NCI-H2196 treated with DMSO at 0.1 percent for 48 hours (cell line): ENCODE results near the gene PIK3CB.
"Not testable (repeated sequence)": the region's sequence is repeated elsewhere in the genome, so short reads cannot be mapped to it uniquely, and the experiment has no call there.

ENCODE experiments used
- DNase-seq: peaks from one replicate; lab custom pipeline; 2025; ENCODE audit not compliant: unreplicated experiment; lab: John Stamatoyannopoulos, UW

Gene PIK3CB

GRCh38 chr3:138687236-138687635, 147.5 kb downstream of the PIK3CB start:
- DNase-seq: no peak

GRCh38 chr3:138686771-138687221, 147.9 kb downstream of the PIK3CB start:
- no peak for DNase-seq

GRCh38 chr3:138684396-138684795, 150.3 kb downstream of the PIK3CB start:
- DNase-seq: no peak

- DNase-seq: no peak
Observed at GRCh38 chr3:138682648-138683047, 152.1 kb downstream of the PIK3CB start.

GRCh38 chr3:138681463-138682220, 153.1 kb downstream of the PIK3CB start:
- DNase-seq: no peak

- DNase-seq: not testable (repeated sequence)
Observed at GRCh38 chr3:138680974-138681373, 153.8 kb downstream of the PIK3CB start.

- no peak for DNase-seq
Observed at GRCh38 chr3:138678874-138679392, 155.8 kb downstream of the PIK3CB start.

GRCh38 chr3:138678086-138678485, 156.6 kb downstream of the PIK3CB start:
- no peak for DNase-seq

GRCh38 chr3:138675393-138675792, 159.3 kb downstream of the PIK3CB start:
- DNase-seq: no peak

GRCh38 chr3:138673641-138674530, 160.8 kb downstream of the PIK3CB start:
- DNase-seq: no peak

GRCh38 chr3:138670407-138670806, 164.3 kb downstream of the PIK3CB start:
- no peak for DNase-seq

- no peak for DNase-seq
Observed at GRCh38 chr3:138668107-138668506, 166.6 kb downstream of the PIK3CB start.

GRCh38 chr3:138657508-138657907, 177.2 kb downstream of the PIK3CB start:
- DNase-seq: no peak

- no peak for DNase-seq
Observed at GRCh38 chr3:138653567-138653966, 181.2 kb downstream of the PIK3CB start.

GRCh38 chr3:138649134-138649533, 185.6 kb downstream of the PIK3CB start:
- no peak for DNase-seq

- no peak for DNase-seq
Observed at GRCh38 chr3:138646513-138646912, 188.2 kb downstream of the PIK3CB start.

- DNase-seq: no peak
Observed at GRCh38 chr3:138646008-138646407, 188.7 kb downstream of the PIK3CB start.

- DNase-seq: no peak
Observed at GRCh38 chr3:138642927-138643253, 191.8 kb downstream of the PIK3CB start.

- DNase-seq: no peak
Observed at GRCh38 chr3:138642226-138642926, 192.4 kb downstream of the PIK3CB start.

- DNase-seq: no peak
Observed at GRCh38 chr3:138640537-138640936, 194.2 kb downstream of the PIK3CB start.

GRCh38 chr3:138638641-138639040, 196.1 kb downstream of the PIK3CB start:
- no peak for DNase-seq
